ENCODE results near the gene CRYAB. TPM values are rescaled to one million over a fixed set of nuclear protein-coding genes. Genes with fewer than 3 reads are reported as not detected.

CRYAB gene
- total and polyA plus RNA-seq, 7 donors = 4,737 to 12,187 (median 9,763) TPM

DNA sequence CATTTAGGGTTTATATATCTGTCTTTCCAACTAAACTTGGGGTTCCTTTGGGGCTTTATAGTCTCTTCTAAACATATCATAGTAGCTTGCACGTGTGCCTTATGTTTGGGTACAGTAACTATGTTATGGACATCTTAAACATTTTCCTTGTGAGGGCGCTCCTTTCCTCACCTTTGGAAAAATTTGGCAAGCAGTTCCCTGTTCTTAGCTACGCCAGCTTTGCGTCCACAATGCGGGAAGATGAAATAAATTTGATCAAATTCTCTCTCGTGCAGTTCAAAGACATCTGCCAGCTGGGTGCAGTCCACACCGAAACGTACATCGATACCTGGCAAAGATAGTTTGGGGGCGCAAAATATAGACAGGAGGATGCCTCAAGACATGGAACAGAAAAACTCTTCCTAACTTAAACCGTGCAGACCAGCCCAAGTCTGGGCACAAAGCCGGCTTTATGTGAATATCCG lies 33.2 kb downstream of the CRYAB start:
- no peak for ATAC-seq
- TF ChIP-seq, protein P1, sequence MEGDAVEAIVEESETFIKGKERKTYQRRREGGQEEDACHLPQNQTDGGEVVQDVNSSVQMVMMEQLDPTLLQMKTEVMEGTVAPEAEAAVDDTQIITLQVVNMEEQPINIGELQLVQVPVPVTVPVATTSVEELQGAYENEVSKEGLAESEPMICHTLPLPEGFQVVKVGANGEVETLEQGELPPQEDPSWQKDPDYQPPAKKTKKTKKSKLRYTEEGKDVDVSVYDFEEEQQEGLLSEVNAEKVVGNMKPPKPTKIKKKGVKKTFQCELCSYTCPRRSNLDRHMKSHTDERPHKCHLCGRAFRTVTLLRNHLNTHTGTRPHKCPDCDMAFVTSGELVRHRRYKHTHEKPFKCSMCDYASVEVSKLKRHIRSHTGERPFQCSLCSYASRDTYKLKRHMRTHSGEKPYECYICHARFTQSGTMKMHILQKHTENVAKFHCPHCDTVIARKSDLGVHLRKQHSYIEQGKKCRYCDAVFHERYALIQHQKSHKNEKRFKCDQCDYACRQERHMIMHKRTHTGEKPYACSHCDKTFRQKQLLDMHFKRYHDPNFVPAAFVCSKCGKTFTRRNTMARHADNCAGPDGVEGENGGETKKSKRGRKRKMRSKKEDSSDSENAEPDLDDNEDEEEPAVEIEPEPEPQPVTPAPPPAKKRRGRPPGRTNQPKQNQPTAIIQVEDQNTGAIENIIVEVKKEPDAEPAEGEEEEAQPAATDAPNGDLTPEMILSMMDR (IDR thresholded peaks at IDR 0.05) = no peak

DNA sequence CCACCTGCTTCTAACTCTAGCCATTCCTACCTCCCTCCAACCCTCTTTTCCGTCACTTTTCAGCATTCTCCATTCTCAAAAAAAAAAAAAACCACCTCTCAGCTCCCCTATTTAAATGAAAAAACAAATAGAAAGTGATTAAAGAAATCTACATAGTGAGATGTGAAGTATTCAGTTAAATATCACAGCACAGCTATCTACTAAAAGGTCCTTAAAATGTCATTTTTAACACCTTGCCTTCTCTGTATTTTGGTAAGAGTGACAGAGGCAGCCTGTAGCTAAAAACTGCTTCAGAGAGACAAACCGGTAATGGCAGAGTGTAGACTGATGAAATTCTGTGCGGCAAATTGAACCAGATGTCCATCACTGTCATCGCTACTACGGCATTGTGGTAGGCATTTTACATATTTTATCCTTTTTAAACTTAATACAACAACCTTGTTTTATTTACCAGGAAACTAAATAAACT lies 39.8 kb downstream of the CRYAB start:
- intact Hi-C loops (cut with DNase I) = no loop called here
- H3K36me3 ChIP-seq (ENCODE audit: insufficient read depth in 1 of 2, low read depth in 1 of 2) = peaks cover 2 to 41% of the 10 kb centered on the region in 2 donors

More for the DNA sequence above, 33.2 kb downstream of the CRYAB start:
- intact Hi-C loops (cut with DNase I) = loop anchor here (5.0 kb wide), 4 partner anchors 34 to 104 kb away; partner anchors contain the start of genes CRYAB (in 2 of the 2) and HSPB2 (in 2 of the 2)
- DNase-seq = no peak
- Histone ChIP-seq H3K4me3 (peak overlapping the region; percentile 70), H3K27me3 (ENCODE audit: insufficient read depth in 3 of 3, low read length in 2 of 3) (no peaks in the 10 kb centered on the region), H3K27ac (peak overlapping the region; percentile 94), H3K36me3 (ENCODE audit: insufficient read depth in 1 of 2, low read depth in 1 of 2) (peaks cover 0 to 7% of the 10 kb centered on the region in 2 donors), H3K4me1 (peaks cover 4% of the 10 kb centered on the region), H3K9me3 (no peaks in the 10 kb centered on the region)
- 0 to 1% (median 0%) methylated on average over 13 of the region's 13 CpGs for WGBS, 3 donors

DNA sequence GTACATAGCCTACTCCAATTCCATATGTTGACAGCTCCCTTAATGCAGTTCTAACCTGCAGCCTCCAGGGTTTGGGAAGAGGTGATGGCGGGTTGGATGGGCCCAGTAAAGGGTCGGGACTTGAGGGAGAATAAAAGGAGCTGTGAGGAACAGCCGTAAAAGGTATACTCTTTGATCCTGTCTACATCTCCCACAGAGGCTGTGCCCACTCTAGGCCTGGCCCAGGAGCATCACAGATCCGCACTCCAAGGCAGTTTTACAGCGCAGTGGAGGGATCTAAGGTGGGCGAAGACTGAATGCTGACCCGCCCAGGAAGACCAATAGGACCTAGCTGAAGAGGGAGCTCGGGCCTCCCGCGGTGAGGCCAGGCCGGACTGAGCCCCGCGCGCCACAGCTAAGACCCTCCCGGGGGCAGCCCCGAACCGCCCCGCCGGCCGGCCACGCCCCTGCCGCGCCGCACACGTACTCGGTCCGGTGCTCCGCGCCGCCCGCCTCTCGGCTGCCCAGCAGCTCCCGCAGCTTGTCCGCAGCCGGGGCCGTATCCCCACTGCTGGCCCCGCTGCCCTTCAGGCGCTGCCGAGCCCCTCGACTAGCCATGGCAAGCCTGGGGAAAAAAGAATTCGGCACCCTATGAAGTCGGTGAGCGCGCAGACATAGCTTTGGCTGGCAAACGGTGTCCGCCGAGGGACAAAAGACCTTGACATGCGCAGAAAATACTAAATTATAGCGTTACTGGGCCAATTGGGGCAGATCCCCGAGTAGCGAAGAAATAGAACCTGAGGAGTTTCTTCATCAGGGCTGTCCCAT lies 40.5 kb downstream of the CRYAB start, which contains the start of gene ALG9:
ALG9 (minus strand) TSS at position 696 of the 807 bp plus-strand sequence; CDS start at position 597, 99 bp downstream.
- ATAC-seq (peak; percentile 83 to 90 (median 87)), DNase-seq (peak; percentile 88 to 94)
- H3K4me1 ChIP-seq = peaks cover 13% of the 10 kb centered on the region
- H3K36me3 ChIP-seq (ENCODE audit: insufficient read depth in 1 of 2, low read depth in 1 of 2) = peaks cover 6 to 47% of the 10 kb centered on the region in 2 donors
- peak within 1 kb of the TSS; percentile 96 for H3K27ac ChIP-seq
- intact Hi-C loops (cut with DNase I) = no loop called here
- H3K9me3 ChIP-seq = no peaks in the 10 kb centered on the region
- H3K27me3 ChIP-seq (ENCODE audit: insufficient read depth in 3 of 3, low read length in 2 of 3) = no peaks in the 10 kb centered on the region
- peak within 1 kb of the TSS; percentile 91 for H3K4me3 ChIP-seq
- TF ChIP-seq, protein P1 (IDR thresholded peaks at IDR 0.05) = peak; percentile 20
- 0 to 1% (median 0%) methylated on average over 36 to 51 of the region's 51 CpGs for WGBS, 3 donors

More for the DNA sequence above, 39.8 kb downstream of the CRYAB start:
- H3K27ac ChIP-seq = peak overlapping the region; percentile 96
- peaks cover 13% of the 10 kb centered on the region for H3K4me1 ChIP-seq
- H3K27me3 ChIP-seq (ENCODE audit: insufficient read depth in 3 of 3, low read length in 2 of 3) = no peaks in the 10 kb centered on the region
- WGBS, 3 donors = 16 to 32% (median 25%) methylated on average over 5 of the region's 5 CpGs
- no peaks in the 10 kb centered on the region for H3K9me3 ChIP-seq
- ATAC-seq (peak; percentile 43 to 68 (median 63)), DNase-seq (no peak)
- peak overlapping the region; percentile 91 for H3K4me3 ChIP-seq
- TF ChIP-seq, protein P1 (IDR thresholded peaks at IDR 0.05) = no peak

DNA sequence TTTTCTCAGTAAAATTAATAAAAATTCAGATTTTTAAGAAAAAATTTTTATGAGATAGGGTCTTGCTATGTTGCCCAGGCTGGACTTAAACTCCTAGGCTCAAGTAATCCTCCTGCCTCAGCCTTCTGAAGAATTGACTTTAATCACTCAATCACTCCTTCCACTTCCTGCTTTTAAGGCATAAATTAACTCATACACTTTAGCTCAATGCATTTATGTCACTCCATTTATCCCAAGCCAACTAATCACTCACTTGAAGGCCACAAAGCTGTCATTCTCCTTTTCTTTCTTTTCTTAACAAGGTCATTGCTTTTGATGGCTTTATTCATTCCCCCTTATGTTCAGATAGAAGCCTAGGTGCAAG lies 41.1 kb downstream of the CRYAB start:
- ATAC-seq (no peak), DNase-seq (no peak)
- Histone ChIP-seq H3K4me1 (peaks cover 13% of the 10 kb centered on the region), H3K27ac (peak overlapping the region; percentile 96), H3K9me3 (no peaks in the 10 kb centered on the region), H3K36me3 (ENCODE audit: insufficient read depth in 1 of 2, low read depth in 1 of 2) (peaks cover 6 to 49% of the 10 kb centered on the region in 2 donors), H3K27me3 (ENCODE audit: insufficient read depth in 3 of 3, low read length in 2 of 3) (no peaks in the 10 kb centered on the region), H3K4me3 (peak overlapping the region; percentile 91)
- TF ChIP-seq, protein P1 (IDR thresholded peaks at IDR 0.05) = no peak
- intact Hi-C loops (cut with DNase I) = no loop called here

All from psoas muscle (tissue), 8 donors.